NCI-H2196 treated with DMSO at 0.1 percent for 48 hours (cell line): Measurements from ENCODE around the gene GPR61.
A peak's percentile ranks its signal among the peaks of the same experiment; 100 is the strongest.

Experiments
- DNase-seq: peaks from one replicate; lab custom pipeline; 2025; ENCODE audit not compliant: unreplicated experiment; lab: John Stamatoyannopoulos, UW

The GPR61 gene

GRCh38 chr1:109539676-109540075 lies at the start of gene GPR61:
TSS of gene GPR61 (plus strand) at chr1:109539872. CDS start at chr1:109543023, 3,151 bp downstream.
- DNase-seq = no peak

- peak; percentile 20 for DNase-seq
Observed at GRCh38 chr1:109490029-109490933, 49.4 kb upstream of the GPR61 start.

DNA sequence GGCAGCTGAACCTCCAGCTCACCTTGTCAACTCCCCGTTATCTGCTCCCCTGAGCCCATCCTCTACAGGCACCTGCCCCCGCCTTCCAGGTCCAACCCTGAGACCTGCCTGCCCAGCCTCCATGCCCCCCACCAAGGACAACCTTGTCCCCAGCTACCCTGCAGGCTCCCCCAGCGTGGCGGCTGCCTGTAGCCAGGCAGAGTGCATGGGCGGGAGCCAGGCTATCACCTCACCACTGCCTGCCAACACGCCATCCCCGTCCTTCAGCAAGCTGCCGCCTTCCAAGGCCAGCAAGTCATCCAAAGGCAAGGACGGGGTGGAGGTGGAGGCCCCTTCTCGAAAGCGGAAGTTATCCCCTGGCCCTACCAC lies 48.8 kb upstream of the GPR61 start:
- no peak for DNase-seq

DNA sequence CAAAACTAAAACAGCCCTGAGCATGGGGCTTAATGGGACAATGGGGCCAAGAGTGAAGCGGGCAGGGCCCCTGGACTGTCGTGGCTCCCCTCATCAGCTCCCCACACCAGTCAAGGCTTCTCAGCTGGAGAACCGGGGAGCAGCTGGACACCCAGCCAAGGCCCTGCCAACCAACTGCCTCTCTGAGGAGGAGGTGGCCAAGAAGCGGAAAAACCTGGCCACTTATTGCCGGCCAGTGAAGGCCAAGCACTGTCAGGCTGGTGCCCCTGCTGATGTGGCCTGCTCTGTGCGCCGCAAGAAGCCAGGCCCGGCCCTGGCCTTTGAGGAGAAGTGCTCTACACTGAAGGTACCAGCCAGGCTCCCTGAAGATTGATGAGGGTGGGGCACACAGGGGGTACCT lies 48.3 kb upstream of the GPR61 start:
- no peak for DNase-seq

DNA sequence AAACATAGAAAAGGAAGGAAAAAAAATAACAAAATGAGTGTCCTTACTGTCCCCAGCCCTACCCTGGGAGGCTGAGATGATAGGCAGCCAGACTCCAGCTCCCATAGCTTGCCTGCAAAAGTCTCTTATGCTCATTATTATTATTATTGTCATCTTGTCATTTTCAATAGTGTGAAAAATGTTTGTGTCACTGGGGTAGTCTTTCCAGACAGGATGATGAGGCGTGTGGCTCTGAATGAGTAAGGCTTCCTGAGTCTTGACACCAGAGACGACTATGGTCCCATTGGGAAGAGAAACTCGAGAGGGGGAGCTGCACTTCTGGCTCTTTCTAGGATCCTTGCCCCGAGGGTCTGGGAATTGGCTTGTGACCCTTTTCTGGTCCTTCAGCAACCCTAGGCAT lies 46.9 kb upstream of the GPR61 start:
- no peak for DNase-seq

GRCh38 chr1:109493227-109493626 lies 46.4 kb upstream of the GPR61 start:
- DNase-seq = no peak

DNA sequence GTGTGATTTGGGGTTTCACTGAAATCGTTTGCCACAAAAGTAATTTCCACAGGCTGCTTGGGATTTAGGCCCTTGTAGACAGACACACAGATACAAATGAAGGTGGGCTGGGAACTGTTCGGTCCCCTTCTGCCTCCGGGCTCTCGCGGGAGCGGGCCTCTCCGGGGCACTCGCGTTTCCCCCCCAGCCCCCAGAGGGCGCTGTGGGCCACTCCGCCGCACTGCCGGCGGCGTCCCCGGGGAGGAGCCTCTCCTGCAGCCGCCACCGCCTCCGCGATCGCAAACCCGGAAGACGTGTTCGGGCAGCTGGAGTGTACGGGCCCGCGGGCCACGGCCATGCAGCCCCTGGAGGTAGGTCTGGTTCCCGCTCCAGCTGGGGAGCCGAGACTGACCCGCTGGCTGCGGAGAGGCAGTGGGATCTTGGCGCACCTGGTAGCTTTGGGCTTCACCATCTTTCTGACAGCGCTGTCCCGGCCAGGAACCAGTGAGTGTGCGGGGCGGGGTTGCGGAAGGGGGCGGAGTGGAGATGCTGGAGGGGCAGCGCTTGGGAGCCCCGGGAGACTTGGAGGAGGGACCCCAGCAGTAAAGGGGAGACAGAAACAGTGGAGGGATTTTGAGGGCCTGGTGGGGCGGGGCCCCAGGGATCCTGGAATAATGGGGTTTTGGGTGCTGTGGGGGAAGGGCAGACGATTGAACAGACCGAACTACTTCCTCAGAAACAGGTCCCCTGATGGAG lies 45.7 kb upstream of the GPR61 start, which contains the start of gene CYB561D1:
Gene CYB561D1, plus strand, starts transcription at position 290 of the 735 bp plus-strand sequence. Its CDS starts 46 bp downstream, at position 336.
- DNase-seq = peak; percentile 69

- no peak for DNase-seq
Observed at GRCh38 chr1:109495738-109496137, 43.9 kb upstream of the GPR61 start.

GRCh38 chr1:109497449-109498160 lies 42.1 kb upstream of the GPR61 start:
- DNase-seq = no peak

DNA sequence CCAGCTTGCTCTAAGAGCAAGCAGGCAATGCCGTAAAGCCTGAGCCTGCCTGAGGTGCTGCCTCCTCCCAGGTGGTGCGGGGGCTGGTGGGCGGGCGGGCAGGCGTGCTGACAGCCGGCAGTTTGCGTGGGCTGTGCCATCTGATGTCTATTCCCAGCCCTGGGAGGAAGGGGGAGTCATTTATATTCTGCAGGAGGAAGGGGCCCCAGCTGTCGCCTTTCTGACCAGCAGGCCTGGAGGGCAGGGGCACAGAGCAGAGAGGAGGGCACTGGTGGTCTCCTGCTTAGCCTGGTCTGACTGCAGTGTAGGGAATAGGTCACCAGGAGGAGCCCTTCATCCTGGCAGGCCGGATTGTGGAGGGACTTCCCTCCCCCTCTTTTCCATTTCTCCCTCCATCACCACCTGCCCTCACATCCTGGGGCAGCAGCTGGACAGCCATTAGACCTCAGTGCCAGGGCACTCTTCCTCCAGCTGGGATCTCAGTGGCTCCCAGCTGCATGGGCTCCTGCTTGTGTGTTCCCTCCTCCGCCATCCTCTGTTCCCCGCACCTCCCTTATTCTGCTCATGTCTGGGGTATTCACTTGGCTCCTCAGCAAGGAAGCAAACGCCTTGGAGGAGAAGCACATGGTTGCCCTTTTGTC lies 41.4 kb upstream of the GPR61 start:
- DNase-seq = peak; percentile 69

DNA sequence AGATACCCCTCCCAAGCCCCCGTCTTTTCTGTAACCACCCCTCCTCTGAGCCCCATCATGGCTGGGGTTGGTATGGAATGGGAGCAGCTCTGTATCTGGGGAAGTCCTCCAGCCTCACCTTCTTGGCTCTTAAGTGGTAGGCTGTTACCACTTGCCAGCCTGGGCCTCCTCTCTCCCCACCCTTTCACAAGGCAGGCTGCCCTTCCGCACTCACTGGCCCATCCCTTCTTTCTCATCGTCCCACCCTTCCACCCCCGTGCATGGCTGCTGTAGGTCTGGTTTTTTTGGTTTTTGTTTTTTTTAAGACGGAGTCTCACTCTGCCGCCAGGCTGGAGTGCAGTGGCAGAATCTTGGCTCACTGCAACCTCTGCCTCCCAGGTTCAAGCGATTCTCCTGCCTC lies 40.6 kb upstream of the GPR61 start:
- DNase-seq = no peak

GRCh38 chr1:109499661-109500536 lies 39.8 kb upstream of the GPR61 start:
- DNase-seq = no peak

GRCh38 chr1:109500941-109501381 lies 38.7 kb upstream of the GPR61 start:
- DNase-seq = no peak

DNA sequence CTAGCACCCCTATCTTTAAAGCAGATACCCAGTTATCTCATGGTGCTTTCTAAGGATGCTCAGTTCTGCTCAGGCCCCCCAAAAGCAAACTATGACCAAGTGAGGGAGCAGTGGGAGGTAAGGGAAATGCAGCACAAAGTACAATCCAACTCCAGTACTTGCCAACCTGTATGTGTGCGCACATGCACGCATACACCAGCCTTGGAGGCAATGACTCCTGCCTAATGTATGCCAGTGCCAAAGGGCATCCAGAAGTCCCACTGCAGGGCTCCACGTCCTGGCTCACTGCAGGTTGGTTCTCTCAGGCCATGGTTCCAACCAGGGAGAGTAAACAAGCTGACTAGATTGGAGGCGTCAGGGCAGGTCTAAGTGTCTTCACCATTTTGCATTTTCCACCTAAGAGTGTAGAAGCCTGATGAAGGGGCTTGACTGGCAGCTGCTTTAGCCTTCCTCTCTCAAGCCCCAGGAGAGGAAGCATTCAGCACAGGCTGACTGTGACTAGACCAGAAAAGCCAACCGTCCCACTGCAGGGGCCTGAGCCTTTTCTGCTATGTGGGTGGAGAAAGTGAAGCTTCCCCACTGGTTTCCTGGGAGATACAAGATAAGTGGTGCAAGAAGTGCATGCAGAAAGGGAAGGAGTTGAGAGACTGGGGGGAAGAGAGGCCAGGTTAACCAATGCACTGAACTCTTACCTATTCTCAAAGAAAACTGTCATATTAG lies 37.9 kb upstream of the GPR61 start:
- no peak for DNase-seq

DNA sequence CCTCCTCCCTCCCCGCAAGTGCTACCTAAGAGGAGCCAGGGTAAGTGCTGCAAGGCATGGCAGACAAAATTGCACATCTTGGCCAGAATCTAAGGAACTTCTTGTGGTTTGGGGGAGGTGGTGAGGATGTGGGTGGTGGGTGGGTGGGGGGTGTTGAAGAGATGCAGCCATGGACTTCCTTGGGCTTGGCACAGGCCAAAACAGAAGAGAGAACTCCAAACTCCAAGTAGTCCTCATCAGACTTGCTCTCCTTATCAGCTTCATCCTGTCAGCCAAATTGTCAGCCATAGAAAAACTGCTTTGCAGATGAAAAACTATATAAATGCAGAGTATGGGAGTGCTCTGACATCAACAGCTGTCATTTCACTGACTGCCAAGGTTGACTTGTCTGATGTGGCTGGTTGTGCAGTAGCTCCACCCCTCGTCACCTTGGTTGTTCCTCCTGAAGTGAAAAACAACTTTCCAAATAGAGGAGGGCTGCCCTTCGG lies 37.3 kb upstream of the GPR61 start:
- no peak for DNase-seq

DNA sequence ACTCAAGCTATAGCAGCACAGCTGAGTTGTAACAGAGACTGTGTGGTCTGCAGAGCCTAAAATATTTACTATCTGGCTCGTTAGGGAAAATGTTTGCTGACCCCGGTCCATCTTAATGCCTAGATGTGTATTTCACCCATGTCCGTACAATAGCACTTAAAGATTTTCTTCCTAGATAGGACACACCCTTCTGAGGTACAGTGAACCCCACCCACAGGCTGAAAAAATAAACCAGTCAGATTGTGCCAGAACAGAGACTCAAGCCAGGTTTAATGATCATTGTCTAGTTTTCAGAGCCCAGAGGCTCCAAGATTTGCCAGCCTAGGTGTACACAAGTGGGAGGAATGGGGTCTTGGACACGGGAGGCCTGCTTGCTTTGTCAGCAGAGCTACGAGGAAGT lies 35.7 kb upstream of the GPR61 start:
- DNase-seq = no peak

GRCh38 chr1:109504974-109505373 lies 34.7 kb upstream of the GPR61 start:
- no peak for DNase-seq

DNA sequence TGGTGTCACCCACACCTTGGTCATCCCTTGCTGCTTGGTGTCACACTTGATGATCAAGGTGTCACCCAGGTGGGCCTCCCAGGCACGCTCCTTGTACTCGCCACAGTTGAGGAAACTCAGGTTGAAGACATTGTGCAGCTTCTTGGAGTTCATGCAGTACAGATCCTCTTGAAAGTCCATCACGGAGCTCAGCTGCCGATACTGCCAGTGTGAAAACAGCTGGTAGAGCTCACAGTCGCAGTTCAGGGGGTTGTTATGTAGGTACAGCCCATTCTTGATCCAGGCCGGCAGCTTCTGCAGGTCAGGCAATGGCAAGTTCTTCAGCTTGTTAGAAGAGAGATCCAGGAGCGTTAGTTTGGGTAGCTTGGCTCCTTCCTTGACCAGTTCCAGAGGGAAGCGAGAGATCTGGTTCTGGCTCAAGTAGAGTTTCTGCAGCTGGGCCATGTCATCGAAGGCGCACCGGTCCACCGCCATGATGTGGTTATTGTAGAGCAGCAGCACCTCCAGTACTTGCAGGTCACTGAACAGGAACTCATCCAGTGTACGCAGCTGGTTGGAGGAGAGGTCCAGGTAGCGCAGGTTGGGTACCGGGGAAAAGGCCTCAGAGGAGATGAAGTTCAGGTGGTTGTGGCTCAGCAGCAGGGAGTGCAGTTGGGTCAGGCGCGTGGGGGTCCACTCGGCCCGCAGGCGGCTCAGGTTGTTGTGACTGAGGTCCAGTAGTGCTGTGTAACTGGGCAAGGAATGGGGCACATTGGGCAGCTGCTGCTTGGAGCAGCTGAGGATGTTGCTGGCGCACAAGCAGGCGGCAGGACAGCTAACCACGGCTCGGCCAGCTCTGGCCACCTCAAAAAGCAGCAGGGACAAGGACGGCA lies 31.4 kb upstream of the GPR61 start:
- DNase-seq = no peak
